Upper lobe of left lung (tissue), 4 donors: ENCODE measurements around the gene NR5A1.

Source experiments
- CTCF ChIP-seq, 6 experiments: fragments of 450-650 bp in 4 of 6; fragments of 200-600 bp in 2 of 6; sonication (generic) in 2 of 6; IDR thresholded peaks; one replicate each; pipeline ENCODE4 v1.5.1; 2016 to 2019; ENCODE audit warnings: antibody characterized with exemption in 6 of 6
- EP300 ChIP-seq, 4 donors: sonication (generic); formaldehyde crosslinking; IDR thresholded peaks; one replicate each; pipeline ENCODE4 v1.5.1; 2017; ENCODE audit warnings: antibody characterized with exemption in 4 of 4, control low read depth in 2 of 4
- POLR2A ChIP-seq, 4 donors: fragments of 450-650 bp; IDR thresholded peaks; one replicate each; pipeline ENCODE4 v1.5.1; 2016 to 2017; ENCODE audit warnings: antibody characterized with exemption in 4 of 4, mild to moderate bottlenecking in 2 of 4
- POLR2AphosphoS5 ChIP-seq, 2 donors: sonication (generic); formaldehyde crosslinking; IDR thresholded peaks; one replicate each; pipeline ENCODE4 v1.5.1; 2017; ENCODE audit warnings: antibody characterized with exemption in 2 of 2

GRCh38 chr9:124532897-124533296 lies 25.7 kb upstream of the NR5A1 start:
- TF ChIP-seq POLR2A (IDR thresholded peaks at IDR 0.05) (no peak), EP300 (IDR thresholded peaks at IDR 0.05) (no peak), CTCF (IDR thresholded peaks at IDR 0.05) (no peak), POLR2AphosphoS5 (IDR thresholded peaks at IDR 0.05) (no peak)
